ENCODE results near the gene VIP. TPM values are rescaled to one million over a fixed set of nuclear protein-coding genes. Genes with fewer than 3 reads are reported as not detected.
"Not testable (repeated sequence)": the region's sequence is repeated elsewhere in the genome, so short reads cannot be mapped to it uniquely, and the experiment has no call there.

VIP gene
- not detected for polyA plus RNA-seq (2012; ENCODE audit: missing spikeins)

- DNase-seq (ENCODE audit: insufficient read length): no peak
Measured at GRCh38 chr6:152750694-152751093, at the start of gene VIP. Gene VIP (plus strand): TSS chr6:152750797. CDS start chr6:152752178, 1,381 bp downstream.

GRCh38 chr6:152701081-152701862 lies 49.3 kb upstream of the VIP start:
- no peak for DNase-seq (ENCODE audit: insufficient read length)
- no peak for FAIRE-seq
- TF ChIP-seq POLR2A (IDR thresholded peaks at IDR 0.05; ENCODE audit: low read depth, low read length): no peak
- TF ChIP-seq TAF1 (IDR thresholded peaks at IDR 0.05; ENCODE audit: borderline replicate concordance, low read depth, low read length): no peak
- TF ChIP-seq POLR2AphosphoS5 (IDR thresholded peaks at IDR 0.05; ENCODE audit: low read depth, low read length): no peak

More at GRCh38 chr6:152750694-152751093, at the start of gene VIP:
- TF ChIP-seq POLR2AphosphoS5 (IDR thresholded peaks at IDR 0.05; ENCODE audit: low read depth, low read length) (no peak), TAF1 (IDR thresholded peaks at IDR 0.05; ENCODE audit: borderline replicate concordance, low read depth, low read length) (no peak), POLR2A (IDR thresholded peaks at IDR 0.05; ENCODE audit: low read depth, low read length) (no peak)
- no peak for FAIRE-seq

- FAIRE-seq: no peak
- DNase-seq (ENCODE audit: insufficient read length): no peak
- TF ChIP-seq POLR2A (IDR thresholded peaks at IDR 0.05; ENCODE audit: low read depth, low read length) (no peak), TAF1 (IDR thresholded peaks at IDR 0.05; ENCODE audit: borderline replicate concordance, low read depth, low read length) (no peak), POLR2AphosphoS5 (IDR thresholded peaks at IDR 0.05; ENCODE audit: low read depth, low read length) (no peak)
Measured at GRCh38 chr6:152701863-152702401, 48.7 kb upstream of the VIP start.

GRCh38 chr6:152703750-152704149 lies 46.8 kb upstream of the VIP start:
- FAIRE-seq; DNase-seq (ENCODE audit: insufficient read length): not testable (repeated sequence)

- DNase-seq (ENCODE audit: insufficient read length) (no peak), FAIRE-seq (no peak)
- TF ChIP-seq POLR2AphosphoS5 (IDR thresholded peaks at IDR 0.05; ENCODE audit: low read depth, low read length) (no peak), TAF1 (IDR thresholded peaks at IDR 0.05; ENCODE audit: borderline replicate concordance, low read depth, low read length) (no peak), POLR2A (IDR thresholded peaks at IDR 0.05; ENCODE audit: low read depth, low read length) (no peak)
Measured at GRCh38 chr6:152705327-152705726, 45.3 kb upstream of the VIP start.

GRCh38 chr6:152716322-152716721 lies 34.3 kb upstream of the VIP start:
- TF ChIP-seq TAF1 (IDR thresholded peaks at IDR 0.05; ENCODE audit: borderline replicate concordance, low read depth, low read length): no peak
- TF ChIP-seq POLR2A (IDR thresholded peaks at IDR 0.05; ENCODE audit: low read depth, low read length): no peak
- no peak for TF ChIP-seq POLR2AphosphoS5 (IDR thresholded peaks at IDR 0.05; ENCODE audit: low read depth, low read length)
- FAIRE-seq (no peak), DNase-seq (ENCODE audit: insufficient read length) (no peak)

GRCh38 chr6:152720974-152721373 lies 29.6 kb upstream of the VIP start:
- FAIRE-seq: no peak
- TF ChIP-seq TAF1 (IDR thresholded peaks at IDR 0.05; ENCODE audit: borderline replicate concordance, low read depth, low read length) (no peak), POLR2A (IDR thresholded peaks at IDR 0.05; ENCODE audit: low read depth, low read length) (no peak), POLR2AphosphoS5 (IDR thresholded peaks at IDR 0.05; ENCODE audit: low read depth, low read length) (no peak)
- no peak for DNase-seq (ENCODE audit: insufficient read length)

- FAIRE-seq (no peak), DNase-seq (ENCODE audit: insufficient read length) (no peak)
- TF ChIP-seq POLR2AphosphoS5 (IDR thresholded peaks at IDR 0.05; ENCODE audit: low read depth, low read length) (no peak), POLR2A (IDR thresholded peaks at IDR 0.05; ENCODE audit: low read depth, low read length) (no peak), TAF1 (IDR thresholded peaks at IDR 0.05; ENCODE audit: borderline replicate concordance, low read depth, low read length) (no peak)
Measured at GRCh38 chr6:152721956-152722355, 28.6 kb upstream of the VIP start.

- DNase-seq (ENCODE audit: insufficient read length): no peak
- no peak for FAIRE-seq
- TF ChIP-seq TAF1 (IDR thresholded peaks at IDR 0.05; ENCODE audit: borderline replicate concordance, low read depth, low read length): no peak
- TF ChIP-seq POLR2A (IDR thresholded peaks at IDR 0.05; ENCODE audit: low read depth, low read length): no peak
- TF ChIP-seq POLR2AphosphoS5 (IDR thresholded peaks at IDR 0.05; ENCODE audit: low read depth, low read length): no peak
Measured at GRCh38 chr6:152723398-152723797, 27.2 kb upstream of the VIP start.

GRCh38 chr6:152726313-152726712 lies 24.3 kb upstream of the VIP start:
- DNase-seq (ENCODE audit: insufficient read length): no peak
- FAIRE-seq: no peak
- no peak for TF ChIP-seq POLR2AphosphoS5 (IDR thresholded peaks at IDR 0.05; ENCODE audit: low read depth, low read length)
- TF ChIP-seq TAF1 (IDR thresholded peaks at IDR 0.05; ENCODE audit: borderline replicate concordance, low read depth, low read length): no peak
- TF ChIP-seq POLR2A (IDR thresholded peaks at IDR 0.05; ENCODE audit: low read depth, low read length): no peak

- TF ChIP-seq POLR2A (IDR thresholded peaks at IDR 0.05; ENCODE audit: low read depth, low read length) (no peak), POLR2AphosphoS5 (IDR thresholded peaks at IDR 0.05; ENCODE audit: low read depth, low read length) (no peak), TAF1 (IDR thresholded peaks at IDR 0.05; ENCODE audit: borderline replicate concordance, low read depth, low read length) (no peak)
- FAIRE-seq (no peak), DNase-seq (ENCODE audit: insufficient read length) (no peak)
Measured at GRCh38 chr6:152727507-152727906, 23.1 kb upstream of the VIP start.

- no peak for FAIRE-seq
- TF ChIP-seq POLR2AphosphoS5 (IDR thresholded peaks at IDR 0.05; ENCODE audit: low read depth, low read length) (no peak), POLR2A (IDR thresholded peaks at IDR 0.05; ENCODE audit: low read depth, low read length) (no peak), TAF1 (IDR thresholded peaks at IDR 0.05; ENCODE audit: borderline replicate concordance, low read depth, low read length) (no peak)
- DNase-seq (ENCODE audit: insufficient read length): no peak
Measured at GRCh38 chr6:152734630-152735029, 16.0 kb upstream of the VIP start.
